Epithelial cell of prostate (primary cell): ENCODE results near the gene ATP2A2.
"Not testable (repeated sequence)": the region's sequence is repeated elsewhere in the genome, so short reads cannot be mapped to it uniquely, and the experiment has no call there.

Source experiments
- DNase-seq: peaks from one replicate; pipeline ENCODE4 v3.0.0-alpha.2; 2011; ENCODE audit warnings: low read depth, low spot score
- H3K27ac ChIP-seq: fragments of 450-650 bp; 2 replicates; pipeline ENCODE4 v1.5.1; 2017; ENCODE audit warnings: mild to moderate bottlenecking

Gene ATP2A2

GRCh38 chr12:110338754-110339153 is 57.7 kb downstream of the ATP2A2 start:
- H3K27ac ChIP-seq: peak overlapping the region; percentile 94
- DNase-seq: no peak

GRCh38 chr12:110339184-110339952 is 58.3 kb downstream of the ATP2A2 start:
- DNase-seq: no peak
- peak overlapping the region; percentile 94 for H3K27ac ChIP-seq

- DNase-seq: not testable (repeated sequence)
- H3K27ac ChIP-seq: peak overlapping the region; percentile 94
Observed at GRCh38 chr12:110340261-110340660, 59.2 kb downstream of the ATP2A2 start.

DNA sequence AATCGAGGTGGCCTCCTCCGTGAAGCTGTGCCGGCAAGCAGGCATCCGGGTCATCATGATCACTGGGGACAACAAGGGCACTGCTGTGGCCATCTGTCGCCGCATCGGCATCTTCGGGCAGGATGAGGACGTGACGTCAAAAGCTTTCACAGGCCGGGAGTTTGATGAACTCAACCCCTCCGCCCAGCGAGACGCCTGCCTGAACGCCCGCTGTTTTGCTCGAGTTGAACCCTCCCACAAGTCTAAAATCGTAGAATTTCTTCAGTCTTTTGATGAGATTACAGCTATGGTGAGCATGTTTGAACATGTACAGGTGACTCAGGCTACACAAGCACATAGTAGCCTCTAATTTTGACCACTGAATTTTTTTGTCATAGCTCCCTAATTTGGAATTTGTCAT is 59.7 kb downstream of the ATP2A2 start:
- no peak for DNase-seq
- H3K27ac ChIP-seq: peak overlapping the region; percentile 94

GRCh38 chr12:110342157-110342556 is 61.1 kb downstream of the ATP2A2 start:
- no peak for DNase-seq

DNA sequence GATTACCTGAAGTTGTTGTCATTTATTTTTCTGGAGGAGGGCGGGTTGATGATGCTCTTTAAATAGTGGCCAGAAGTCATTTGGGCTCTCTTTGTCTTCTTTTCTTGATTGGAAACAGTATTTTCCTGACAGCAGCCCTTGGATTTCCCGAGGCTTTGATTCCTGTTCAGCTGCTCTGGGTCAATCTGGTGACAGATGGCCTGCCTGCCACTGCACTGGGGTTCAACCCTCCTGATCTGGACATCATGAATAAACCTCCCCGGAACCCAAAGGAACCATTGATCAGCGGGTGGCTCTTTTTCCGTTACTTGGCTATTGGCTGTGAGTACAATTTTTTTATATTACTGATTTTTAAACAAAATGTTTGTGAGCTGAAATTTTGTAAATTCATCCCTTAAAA is 62.1 kb downstream of the ATP2A2 start:
- no peak for DNase-seq
- peak overlapping the region; percentile 94 for H3K27ac ChIP-seq

More at GRCh38 chr12:110342157-110342556, 61.1 kb downstream of the ATP2A2 start:
- H3K27ac ChIP-seq: peak overlapping the region; percentile 94

DNA sequence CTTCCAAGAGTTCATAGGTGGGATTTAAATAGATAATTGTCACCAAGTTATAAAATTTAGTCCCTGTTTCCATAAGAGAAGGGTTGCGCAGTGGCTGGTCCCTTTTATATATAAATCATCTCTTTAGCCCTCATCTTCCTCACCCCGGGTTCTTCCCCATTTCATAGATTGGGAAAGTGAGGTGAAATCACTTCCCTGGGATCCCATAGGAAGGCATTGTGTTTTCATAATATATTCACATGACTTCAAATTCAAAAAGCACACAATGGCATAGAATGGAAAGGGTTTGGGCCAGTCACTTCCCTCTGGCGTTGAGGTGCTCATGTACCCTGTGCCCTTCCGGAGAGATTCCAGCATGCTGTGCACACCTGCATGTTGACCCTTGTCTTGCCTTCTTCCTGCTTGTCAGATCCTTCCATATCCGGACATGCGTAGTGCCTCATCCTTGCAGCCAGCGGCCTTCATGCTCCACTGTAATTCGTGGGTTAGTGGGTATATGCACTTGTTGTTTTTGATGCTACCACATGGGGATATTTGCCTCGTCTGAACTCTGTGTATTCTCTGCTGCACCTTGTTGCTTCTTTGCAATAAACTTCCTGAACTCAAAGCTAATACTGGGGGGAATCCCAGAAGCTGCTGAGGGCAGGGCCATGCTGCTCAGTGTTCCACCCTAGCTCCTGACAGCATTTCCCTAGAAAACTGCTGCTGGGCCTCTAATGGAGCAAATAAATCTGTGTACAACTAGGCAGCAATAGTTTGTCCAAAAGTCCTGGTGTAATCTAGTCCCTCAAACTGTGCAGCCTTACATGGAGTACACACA is 62.9 kb downstream of the ATP2A2 start:
- peak overlapping the region; percentile 94 for H3K27ac ChIP-seq
- DNase-seq: no peak

DNA sequence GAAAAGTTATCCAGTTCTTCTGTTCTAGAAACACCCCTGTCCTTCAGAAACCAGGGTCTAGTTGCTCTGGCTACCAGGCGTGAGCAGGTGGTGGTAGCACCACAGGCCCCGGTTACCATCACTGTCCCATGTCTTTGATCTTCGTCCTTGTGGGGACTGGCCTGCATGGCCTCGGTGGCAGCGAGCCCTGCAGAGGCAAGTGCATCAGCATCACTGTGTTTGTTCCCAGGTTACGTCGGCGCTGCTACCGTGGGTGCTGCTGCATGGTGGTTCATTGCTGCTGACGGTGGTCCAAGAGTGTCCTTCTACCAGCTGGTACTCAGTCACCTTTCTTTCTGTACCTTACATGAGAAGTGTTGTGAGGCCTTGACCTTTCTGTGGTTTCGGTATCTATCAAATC is 63.6 kb downstream of the ATP2A2 start:
- DNase-seq: no peak
- peak overlapping the region; percentile 94 for H3K27ac ChIP-seq

GRCh38 chr12:110345176-110345661 is 64.2 kb downstream of the ATP2A2 start:
- peak; percentile 96 for DNase-seq
- peak overlapping the region; percentile 94 for H3K27ac ChIP-seq

DNA sequence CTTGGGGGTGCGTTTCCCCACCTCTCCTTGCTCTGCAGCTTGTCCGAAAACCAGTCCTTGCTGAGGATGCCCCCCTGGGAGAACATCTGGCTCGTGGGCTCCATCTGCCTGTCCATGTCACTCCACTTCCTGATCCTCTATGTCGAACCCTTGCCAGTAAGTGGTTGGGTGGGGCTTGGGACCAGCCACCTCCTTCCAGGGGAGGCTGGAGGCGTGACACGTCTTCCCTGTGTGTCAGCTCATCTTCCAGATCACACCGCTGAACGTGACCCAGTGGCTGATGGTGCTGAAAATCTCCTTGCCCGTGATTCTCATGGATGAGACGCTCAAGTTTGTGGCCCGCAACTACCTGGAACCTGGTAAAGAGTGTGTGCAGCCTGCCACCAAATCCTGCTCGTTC is 64.9 kb downstream of the ATP2A2 start:
- no peak for DNase-seq
- peak overlapping the region; percentile 94 for H3K27ac ChIP-seq

- no peak for DNase-seq
Observed at GRCh38 chr12:110347767-110348166, 66.7 kb downstream of the ATP2A2 start.

DNA sequence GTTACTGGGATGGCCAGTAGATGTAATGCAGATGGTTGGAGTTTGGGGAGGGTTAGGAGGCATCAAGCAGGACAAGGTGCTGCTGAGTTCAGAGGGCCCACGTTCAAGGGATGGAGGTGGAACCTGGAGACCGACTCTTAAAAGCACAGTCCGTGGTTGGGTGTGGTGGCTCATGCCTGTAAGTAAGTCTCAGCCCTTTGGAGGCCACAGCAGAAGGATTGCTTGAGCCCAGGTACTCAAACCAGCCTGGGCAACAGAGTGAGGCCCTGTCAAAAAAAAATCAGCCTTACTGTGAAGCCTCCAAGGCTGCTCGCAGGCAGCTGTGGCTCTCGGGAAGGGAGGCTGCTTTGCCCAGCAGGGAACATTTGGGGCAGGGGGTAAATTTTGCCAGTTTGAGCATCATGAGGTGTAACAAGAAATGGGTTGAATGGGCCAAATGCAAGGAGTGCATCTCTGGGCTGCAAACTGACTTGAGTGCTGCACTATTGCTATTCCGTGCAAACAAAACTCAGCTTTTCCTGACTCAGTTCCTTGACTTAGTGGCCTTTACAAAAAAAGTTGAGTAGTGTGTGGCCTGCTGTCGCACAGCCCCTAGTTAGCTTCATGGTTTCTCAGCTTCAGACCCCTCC is 67.5 kb downstream of the ATP2A2 start:
- H3K27ac ChIP-seq: no peak overlapping the region

More at GRCh38 chr12:110347767-110348166, 66.7 kb downstream of the ATP2A2 start:
- H3K27ac ChIP-seq: no peak overlapping the region

GRCh38 chr12:110349096-110349495 is 68.0 kb downstream of the ATP2A2 start:
- DNase-seq: no peak
- no peak overlapping the region for H3K27ac ChIP-seq

More for the DNA sequence above, 67.5 kb downstream of the ATP2A2 start:
- no peak for DNase-seq

DNA sequence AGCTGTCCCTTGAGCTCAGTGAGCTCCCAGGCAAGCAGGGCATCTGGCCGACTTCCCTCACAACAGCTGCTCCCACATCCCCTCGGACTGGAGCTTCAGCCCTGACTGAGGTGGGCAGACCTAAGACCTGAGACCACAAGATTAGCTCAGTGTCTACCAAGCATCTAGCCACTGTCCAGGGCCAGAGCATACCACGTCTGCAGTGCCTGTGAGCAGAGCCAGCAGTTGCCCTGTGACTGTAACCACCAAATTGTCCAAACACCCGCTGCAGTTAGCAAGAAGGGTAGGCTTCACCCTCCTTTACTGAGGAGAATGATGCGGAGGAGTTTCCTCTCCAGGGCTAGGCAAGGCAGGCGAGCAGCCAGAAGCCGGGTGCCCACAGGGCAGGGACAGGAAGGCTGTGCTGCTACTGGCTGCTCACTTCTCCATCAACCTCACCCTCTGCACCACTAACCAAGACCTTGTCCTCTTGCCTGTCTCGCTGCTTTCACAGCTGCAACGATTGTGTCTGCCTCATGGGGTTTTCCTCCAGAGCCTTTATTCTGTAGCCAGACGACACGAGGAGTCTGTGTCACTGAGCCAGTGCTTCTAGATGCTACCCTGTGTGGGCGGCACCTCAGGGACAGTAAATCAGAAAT is 68.6 kb downstream of the ATP2A2 start:
- no peak overlapping the region for H3K27ac ChIP-seq
- DNase-seq: no peak

DNA sequence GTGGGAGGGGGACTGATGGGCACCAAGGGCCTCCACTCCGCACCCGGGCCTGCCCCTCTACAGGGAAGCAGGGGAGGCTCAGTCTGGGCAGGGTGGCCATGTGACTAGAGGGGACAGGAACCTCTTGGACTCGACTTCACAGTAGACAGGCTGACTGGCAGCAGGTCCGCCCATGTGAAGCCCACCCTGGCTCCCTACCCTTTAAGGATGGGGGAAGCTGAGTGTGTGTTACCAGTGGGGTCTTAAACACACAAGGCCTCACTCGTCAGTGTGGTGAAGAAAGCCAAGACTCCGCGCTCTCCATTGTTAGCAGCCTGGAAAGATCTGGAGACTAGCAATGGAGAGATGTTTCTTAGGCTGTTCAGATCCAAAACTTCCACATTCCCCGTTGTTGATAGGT is 70.1 kb downstream of the ATP2A2 start:
- no peak for DNase-seq
- no peak overlapping the region for H3K27ac ChIP-seq

- DNase-seq: no peak
- no peak overlapping the region for H3K27ac ChIP-seq
Observed at GRCh38 chr12:110352401-110352800, 71.4 kb downstream of the ATP2A2 start.

- DNase-seq: no peak
Observed at GRCh38 chr12:110353211-110353965, 72.3 kb downstream of the ATP2A2 start.

DNA sequence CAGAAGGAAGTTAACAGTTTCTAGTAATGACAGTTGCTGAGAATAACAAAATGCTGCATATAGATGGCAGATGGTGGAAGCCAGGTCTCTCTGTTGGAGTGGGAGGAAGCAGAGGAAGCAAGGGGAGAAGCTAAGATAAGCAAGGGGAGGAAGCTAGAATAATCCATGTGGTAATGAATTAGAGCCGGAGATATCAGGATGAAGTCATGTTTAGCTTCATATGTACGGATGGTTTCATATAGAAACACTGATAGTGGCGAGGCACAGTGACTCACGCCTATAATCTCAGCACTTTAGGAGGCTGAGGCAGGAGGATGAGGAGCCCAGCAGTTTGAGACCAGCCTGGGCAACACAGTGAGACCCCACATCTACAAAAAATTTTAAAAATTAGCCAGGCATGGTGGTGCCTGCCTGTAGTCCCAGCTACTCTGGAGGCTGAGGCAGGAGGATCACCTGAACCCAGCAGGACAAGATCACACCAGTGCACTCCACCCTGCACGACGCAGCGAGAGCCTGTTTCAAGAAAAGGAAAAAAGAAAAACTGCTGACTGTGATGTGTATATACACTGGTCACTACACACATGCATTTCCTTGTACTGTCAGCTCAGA is 73.2 kb downstream of the ATP2A2 start:
- no peak for DNase-seq
- H3K27ac ChIP-seq: peak overlapping the region; percentile 16

More at GRCh38 chr12:110353211-110353965, 72.3 kb downstream of the ATP2A2 start:
- peak overlapping the region; percentile 16 for H3K27ac ChIP-seq

DNA sequence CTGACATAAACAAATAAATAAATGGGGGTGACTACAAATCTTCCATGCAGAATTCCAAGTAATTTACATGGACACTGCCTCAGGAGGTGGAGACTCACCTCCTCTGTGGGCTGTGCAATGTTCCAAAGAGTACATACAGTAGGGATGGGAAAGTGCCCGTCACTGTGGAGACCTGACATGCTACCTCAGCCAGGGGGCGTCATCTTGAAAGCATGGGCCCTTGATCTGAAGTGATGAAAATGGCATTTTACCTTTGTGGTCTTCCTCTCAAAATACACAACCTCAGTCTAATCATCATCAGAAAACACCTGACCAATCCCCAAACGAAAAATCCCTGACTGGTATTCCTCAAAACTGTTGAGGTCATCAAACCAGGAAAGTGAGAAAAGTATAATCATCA is 74.0 kb downstream of the ATP2A2 start:
- peak overlapping the region; percentile 16 for H3K27ac ChIP-seq

More for the DNA sequence above, 74.0 kb downstream of the ATP2A2 start:
- DNase-seq: no peak
